Inflammatory macrophage (primary cell): ENCODE measurements around the gene HOXD11.
A peak's percentile ranks its signal among the peaks of the same experiment; 100 is the strongest.

ENCODE experiments used
- DNase-seq, 2 donors: peaks; one replicate each; pipeline ENCODE4 v3.0.0-alpha.2; 2020 to 2022

Gene HOXD11

GRCh38 chr2:176094349-176094748 is 12.7 kb upstream of the HOXD11 start:
- DNase-seq: no peak

GRCh38 chr2:176095421-176095820 is 11.7 kb upstream of the HOXD11 start:
- DNase-seq: no peak

- DNase-seq: peak in 1 of 2 donors; percentile 9
Observed at GRCh38 chr2:176096243-176096985, 10.7 kb upstream of the HOXD11 start.

GRCh38 chr2:176096986-176097819 is 9.9 kb upstream of the HOXD11 start:
- DNase-seq: peak; percentile 46 to 58

- no peak for DNase-seq
Observed at GRCh38 chr2:176097820-176098365, 9.2 kb upstream of the HOXD11 start.

GRCh38 chr2:176098366-176099158 is 8.5 kb upstream of the HOXD11 start:
- no peak for DNase-seq

- no peak for DNase-seq
Observed at GRCh38 chr2:176099159-176099727, 7.8 kb upstream of the HOXD11 start.

- DNase-seq: no peak
Observed at GRCh38 chr2:176099728-176100546, 7.1 kb upstream of the HOXD11 start, which contains the start of gene HOXD12. HOXD12 (plus strand) TSS chr2:176099795; CDS start chr2:176099802, 7 bp downstream.

- DNase-seq: no peak
Observed at GRCh38 chr2:176100547-176101140, 6.4 kb upstream of the HOXD11 start.

GRCh38 chr2:176101216-176101830 is 5.8 kb upstream of the HOXD11 start:
- DNase-seq: no peak

- DNase-seq: no peak
Observed at GRCh38 chr2:176101842-176102241, 5.2 kb upstream of the HOXD11 start.

GRCh38 chr2:176102309-176102866 is 4.7 kb upstream of the HOXD11 start:
- no peak for DNase-seq

GRCh38 chr2:176103194-176103593 is 3.9 kb upstream of the HOXD11 start:
- DNase-seq: no peak

GRCh38 chr2:176103742-176104315 is 3.3 kb upstream of the HOXD11 start:
- no peak for DNase-seq

GRCh38 chr2:176104316-176105077 is 2.6 kb upstream of the HOXD11 start:
- no peak for DNase-seq

- DNase-seq: no peak
Observed at GRCh38 chr2:176105078-176105729, 1.9 kb upstream of the HOXD11 start.

- DNase-seq: no peak
Observed at GRCh38 chr2:176105730-176106580, 1.1 kb upstream of the HOXD11 start.
